Keratinocyte (primary cell): ENCODE results near the gene CREBRF. TPM values are rescaled to one million over a fixed set of nuclear protein-coding genes. Genes with fewer than 3 reads are reported as not detected.

Source experiments
- DNase-seq: peaks from one replicate; pipeline ENCODE4 v3.0.0-alpha.2; 2011; ENCODE audit warnings: low read depth, missing footprints, low spot score
- FAIRE-seq: peaks from 2 replicates; lab custom pipeline; 2011; peaks lifted over from hg19 to GRCh38; lab: Jason Lieb, UNC
- H2AFZ ChIP-seq: 2 replicates; pipeline ENCODE4 v1.6.0; 2012; ENCODE audit warnings: low read length, control low read depth, inconsistent platforms; ENCODE audit not compliant: control insufficient read depth
- H3K27ac ChIP-seq: 2 replicates; pipeline ENCODE4 v1.5.1; 2011; ENCODE audit warnings: low read length; ENCODE audit not compliant: control insufficient read depth, insufficient read depth
- H3K27me3 ChIP-seq: 3 replicates; pipeline ENCODE4 v1.6.0; 2011; ENCODE audit warnings: low read length; ENCODE audit not compliant: control insufficient read depth, insufficient read depth; ENCODE audit errors: extremely low read depth
- H3K36me3 ChIP-seq, 2 experiments: 2 replicates in 1 of 2; 3 replicates in 1 of 2; pipeline ENCODE4 v1.5.1; 2011; ENCODE audit warnings: low read length in 2 of 2, mild to moderate bottlenecking in 1 of 2; ENCODE audit not compliant: control insufficient read depth in 2 of 2, insufficient read depth in 2 of 2; ENCODE audit errors: extremely low read depth in 1 of 2
- H3K4me1 ChIP-seq: 3 replicates; pipeline ENCODE4 v1.5.1; 2011; ENCODE audit warnings: low read length; ENCODE audit not compliant: control insufficient read depth, insufficient read depth; ENCODE audit errors: extremely low read depth
- H3K4me2 ChIP-seq: 3 replicates; pipeline ENCODE4 v1.6.0; 2011; ENCODE audit warnings: low read depth, low read length; ENCODE audit not compliant: control insufficient read depth, insufficient read depth; ENCODE audit errors: extremely low read depth
- H3K4me3 ChIP-seq, 3 experiments: fragments of 200-600 bp in 1 of 3; sonication (generic) in 1 of 3; 2 replicates in 2 of 3; 3 replicates in 1 of 3; pipeline ENCODE4 v1.5.1; 2011 to 2016; ENCODE audit warnings: low read length in 3 of 3, mild to moderate bottlenecking in 3 of 3, control low read depth in 2 of 3, inconsistent platforms in 1 of 3, low read depth in 1 of 3, mixed read lengths in 1 of 3, mixed run types in 1 of 3, moderate library complexity in 1 of 3; ENCODE audit not compliant: control insufficient read depth in 2 of 3, insufficient read depth in 2 of 3; ENCODE audit errors: extremely low read depth in 1 of 3
- H3K79me2 ChIP-seq: 2 replicates; pipeline ENCODE4 v1.6.0; 2012; ENCODE audit warnings: low read length; ENCODE audit not compliant: control insufficient read depth, insufficient read depth
- H3K9ac ChIP-seq: 3 replicates; pipeline ENCODE4 v1.6.0; 2011; ENCODE audit warnings: low read length; ENCODE audit not compliant: control insufficient read depth, insufficient read depth; ENCODE audit errors: extremely low read depth
- H3K9me1 ChIP-seq: 3 replicates; pipeline ENCODE4 v1.6.0; 2011; ENCODE audit warnings: low read length; ENCODE audit not compliant: control insufficient read depth, insufficient read depth; ENCODE audit errors: extremely low read depth
- H3K9me3 ChIP-seq: 2 replicates; pipeline ENCODE4 v1.5.1; 2012; ENCODE audit warnings: low read depth, low read length; ENCODE audit not compliant: control insufficient read depth
- H4K20me1 ChIP-seq: 3 replicates; pipeline ENCODE4 v1.6.0; 2011; ENCODE audit warnings: low read length; ENCODE audit not compliant: control insufficient read depth, insufficient read depth; ENCODE audit errors: extremely low read depth
- EZH2 ChIP-seq: IDR thresholded peaks from one replicate; pipeline ENCODE4 v1.6.1; 2012; ENCODE audit warnings: inconsistent platforms, mild to moderate bottlenecking, low read length, moderate library complexity
- dilution Hi-C: fragments of 300-500 bp; cut with MboI; formaldehyde crosslinking; loops from one replicate; pipeline ENCODE4 v1.7.0; 2020; ENCODE audit warnings: low sequenced_read_pairs; ENCODE audit not compliant: extremely low pct_ligation_motif_present
- polyA plus RNA-seq, 5 experiments: library from polyadenylated mRNA; depleted of rRNA in 3 of 5; stranded (reverse) in 3 of 5; stranded (forward) in 1 of 5; unstranded in 1 of 5; fragments of >200 nt; gene quantifications; 1 replicate in 1 of 5; 2 replicates in 3 of 5; 3 replicates in 1 of 5; pipeline versions ENCODE4 v1.2.1 to v1.2.3, GENCODE V29; 2011 to 2012; ENCODE audit warnings: missing spikeins in 2 of 5, low read depth in 1 of 5, low replicate concordance in 1 of 5
- TF ChIP-seq, protein P1 (sequence below), 3 experiments: IDR thresholded peaks in 1 of 3; conservative IDR thresholded peaks in 1 of 3; optimal IDR thresholded peaks in 1 of 3; 2 replicates in 2 of 3; 3 replicates in 1 of 3; pipeline versions ENCODE3 to v1.5.1; 2011; ENCODE audit warnings: low read length in 3 of 3, mild to moderate bottlenecking in 3 of 3, moderate library complexity in 2 of 3, control low read depth in 1 of 3, inconsistent platforms in 1 of 3; ENCODE audit not compliant: insufficient read depth in 2 of 3; ENCODE audit errors: extremely low read depth in 1 of 3

The CREBRF gene
- polyA plus RNA-seq, 1 donor (not counting 4 experiments of a cell fraction or from before 2014, with no cell fraction given) = 4.1 TPM

DNA sequence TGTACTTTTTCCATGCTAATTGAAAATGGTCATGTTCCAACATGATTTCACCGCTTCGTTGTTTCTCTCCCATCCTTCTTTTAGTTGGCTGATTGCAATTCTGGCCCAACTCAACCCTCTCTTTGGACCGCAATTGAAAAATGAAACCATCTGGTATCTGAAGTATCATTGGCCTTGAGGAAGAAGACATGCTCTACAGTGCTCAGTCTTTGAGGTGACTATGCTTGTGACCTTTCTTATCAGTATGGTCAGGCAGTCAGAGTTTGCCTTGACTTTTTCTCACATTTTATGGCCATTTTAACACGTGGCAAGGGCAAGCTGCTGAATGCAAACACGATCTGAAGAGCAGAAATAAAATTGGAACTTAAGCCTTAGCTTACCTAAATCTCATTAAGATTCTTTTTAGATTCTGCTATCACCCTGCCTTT lies 36.0 kb upstream of the CREBRF start:
- DNase-seq (no peak), FAIRE-seq (no peak)
- H3K27ac ChIP-seq = no peak overlapping the region
- dilution Hi-C loops = no loop called here
- no peaks in the 10 kb centered on the region for H4K20me1 ChIP-seq
- H3K9me1 ChIP-seq = no peaks in the 10 kb centered on the region
- no peak overlapping the region for H3K9ac ChIP-seq
- no peaks in the 10 kb centered on the region for H3K27me3 ChIP-seq
- TF ChIP-seq EZH2 = no peak
- TF ChIP-seq, protein P1, sequence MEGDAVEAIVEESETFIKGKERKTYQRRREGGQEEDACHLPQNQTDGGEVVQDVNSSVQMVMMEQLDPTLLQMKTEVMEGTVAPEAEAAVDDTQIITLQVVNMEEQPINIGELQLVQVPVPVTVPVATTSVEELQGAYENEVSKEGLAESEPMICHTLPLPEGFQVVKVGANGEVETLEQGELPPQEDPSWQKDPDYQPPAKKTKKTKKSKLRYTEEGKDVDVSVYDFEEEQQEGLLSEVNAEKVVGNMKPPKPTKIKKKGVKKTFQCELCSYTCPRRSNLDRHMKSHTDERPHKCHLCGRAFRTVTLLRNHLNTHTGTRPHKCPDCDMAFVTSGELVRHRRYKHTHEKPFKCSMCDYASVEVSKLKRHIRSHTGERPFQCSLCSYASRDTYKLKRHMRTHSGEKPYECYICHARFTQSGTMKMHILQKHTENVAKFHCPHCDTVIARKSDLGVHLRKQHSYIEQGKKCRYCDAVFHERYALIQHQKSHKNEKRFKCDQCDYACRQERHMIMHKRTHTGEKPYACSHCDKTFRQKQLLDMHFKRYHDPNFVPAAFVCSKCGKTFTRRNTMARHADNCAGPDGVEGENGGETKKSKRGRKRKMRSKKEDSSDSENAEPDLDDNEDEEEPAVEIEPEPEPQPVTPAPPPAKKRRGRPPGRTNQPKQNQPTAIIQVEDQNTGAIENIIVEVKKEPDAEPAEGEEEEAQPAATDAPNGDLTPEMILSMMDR (optimal IDR thresholded peaks at IDR 0.05 in 1 of 3, IDR thresholded peaks at IDR 0.05 in 1 of 3, conservative IDR thresholded peaks at IDR 0.05 in 1 of 3; ENCODE audit: extremely low read depth in 1 of 3, insufficient read depth in 2 of 3, low read length in 3 of 3) = no peak
- peaks cover 8 to 13% of the 10 kb centered on the region in 2 experiments for H3K36me3 ChIP-seq
- peak overlapping the region; percentile 12 for H3K4me2 ChIP-seq
- H2AFZ ChIP-seq = no peak overlapping the region
- peaks cover 25% of the 10 kb centered on the region for H3K4me1 ChIP-seq
- peaks cover 41% of the 10 kb centered on the region for H3K79me2 ChIP-seq
- H3K4me3 ChIP-seq = no peak overlapping the region
- no peaks in the 10 kb centered on the region for H3K9me3 ChIP-seq

DNA sequence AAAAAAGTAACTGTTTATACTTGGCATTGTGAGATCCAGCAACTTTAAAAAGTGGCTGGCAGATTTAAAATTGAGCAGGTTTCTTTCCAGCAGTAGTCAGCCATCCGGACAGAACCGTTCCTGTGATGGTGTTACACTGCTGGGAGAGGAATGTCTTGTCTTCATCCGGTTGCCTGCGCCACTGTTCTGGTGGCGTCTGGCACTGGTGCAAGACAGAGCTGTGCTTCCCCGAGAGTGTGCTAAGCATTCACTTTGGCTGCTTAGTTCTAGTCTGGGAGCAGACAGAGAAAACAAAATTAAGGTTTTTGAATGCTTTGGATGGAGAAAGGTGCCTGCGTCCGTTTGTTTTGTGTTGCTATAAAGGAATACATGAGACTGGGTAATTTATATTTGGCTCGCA lies 35.5 kb upstream of the CREBRF start:
- peaks cover 21% of the 10 kb centered on the region for H3K4me1 ChIP-seq
- H3K9ac ChIP-seq = no peak overlapping the region
- no peaks in the 10 kb centered on the region for H4K20me1 ChIP-seq
- peaks cover 8 to 13% of the 10 kb centered on the region in 2 experiments for H3K36me3 ChIP-seq
- dilution Hi-C loops = no loop called here
- DNase-seq (no peak), FAIRE-seq (no peak)
- TF ChIP-seq EZH2 = no peak
- TF ChIP-seq, protein P1 (optimal IDR thresholded peaks at IDR 0.05 in 1 of 3, IDR thresholded peaks at IDR 0.05 in 1 of 3, conservative IDR thresholded peaks at IDR 0.05 in 1 of 3; ENCODE audit: extremely low read depth in 1 of 3, insufficient read depth in 2 of 3, low read length in 3 of 3) = no peak
- no peak overlapping the region for H3K27ac ChIP-seq
- H3K9me3 ChIP-seq = no peaks in the 10 kb centered on the region
- H3K4me3 ChIP-seq = no peak overlapping the region
- no peak overlapping the region for H2AFZ ChIP-seq
- H3K9me1 ChIP-seq = no peaks in the 10 kb centered on the region
- H3K27me3 ChIP-seq = no peaks in the 10 kb centered on the region
- no peak overlapping the region for H3K4me2 ChIP-seq
- peaks cover 40% of the 10 kb centered on the region for H3K79me2 ChIP-seq
